ENCODE data around the gene ENPP7.
A peak's percentile ranks its signal among the peaks of the same experiment; 100 is the strongest.

The ENPP7 gene

GRCh38 chr17:79733692-79734070 is 2.9 kb downstream of the ENPP7 start:
- no peak for DNase-seq

DNA sequence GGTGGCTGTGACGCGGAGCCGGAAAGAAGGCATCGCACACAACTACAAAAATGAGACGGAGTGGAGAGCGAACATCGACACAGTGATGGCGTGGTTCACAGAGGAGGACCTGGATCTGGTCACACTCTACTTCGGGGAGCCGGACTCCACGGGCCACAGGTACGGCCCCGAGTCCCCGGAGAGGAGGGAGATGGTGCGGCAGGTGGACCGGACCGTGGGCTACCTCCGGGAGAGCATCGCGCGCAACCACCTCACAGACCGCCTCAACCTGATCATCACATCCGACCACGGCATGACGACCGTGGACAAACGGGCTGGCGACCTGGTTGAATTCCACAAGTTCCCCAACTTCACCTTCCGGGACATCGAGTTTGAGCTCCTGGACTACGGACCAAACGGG is 4.4 kb downstream of the ENPP7 start:
- no peak for DNase-seq

- DNase-seq: no peak
Measured at GRCh38 chr17:79737046-79737921, 6.5 kb downstream of the ENPP7 start.

GRCh38 chr17:79737922-79738578 is 7.3 kb downstream of the ENPP7 start:
- DNase-seq: no peak

DNA sequence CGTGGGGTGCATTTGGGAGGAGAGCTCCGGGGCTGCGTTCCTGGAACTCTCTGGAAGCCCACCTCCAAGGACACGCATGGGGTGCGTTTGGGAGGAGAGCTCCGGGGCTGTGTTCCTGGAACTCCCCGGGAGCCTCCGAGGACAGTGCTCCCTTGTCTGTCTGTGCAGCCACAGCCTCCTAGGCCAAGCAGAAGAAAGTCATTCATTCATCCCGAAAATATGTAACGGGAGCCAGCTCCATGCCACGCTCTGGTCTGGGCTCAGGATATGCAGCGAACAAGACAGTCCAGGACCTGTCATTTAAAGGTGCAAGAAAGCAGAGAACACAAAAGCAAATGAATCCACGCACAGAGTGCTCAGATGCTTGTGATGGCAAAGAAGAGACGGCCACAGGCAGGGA is 7.9 kb downstream of the ENPP7 start:
- no peak for DNase-seq

DNA sequence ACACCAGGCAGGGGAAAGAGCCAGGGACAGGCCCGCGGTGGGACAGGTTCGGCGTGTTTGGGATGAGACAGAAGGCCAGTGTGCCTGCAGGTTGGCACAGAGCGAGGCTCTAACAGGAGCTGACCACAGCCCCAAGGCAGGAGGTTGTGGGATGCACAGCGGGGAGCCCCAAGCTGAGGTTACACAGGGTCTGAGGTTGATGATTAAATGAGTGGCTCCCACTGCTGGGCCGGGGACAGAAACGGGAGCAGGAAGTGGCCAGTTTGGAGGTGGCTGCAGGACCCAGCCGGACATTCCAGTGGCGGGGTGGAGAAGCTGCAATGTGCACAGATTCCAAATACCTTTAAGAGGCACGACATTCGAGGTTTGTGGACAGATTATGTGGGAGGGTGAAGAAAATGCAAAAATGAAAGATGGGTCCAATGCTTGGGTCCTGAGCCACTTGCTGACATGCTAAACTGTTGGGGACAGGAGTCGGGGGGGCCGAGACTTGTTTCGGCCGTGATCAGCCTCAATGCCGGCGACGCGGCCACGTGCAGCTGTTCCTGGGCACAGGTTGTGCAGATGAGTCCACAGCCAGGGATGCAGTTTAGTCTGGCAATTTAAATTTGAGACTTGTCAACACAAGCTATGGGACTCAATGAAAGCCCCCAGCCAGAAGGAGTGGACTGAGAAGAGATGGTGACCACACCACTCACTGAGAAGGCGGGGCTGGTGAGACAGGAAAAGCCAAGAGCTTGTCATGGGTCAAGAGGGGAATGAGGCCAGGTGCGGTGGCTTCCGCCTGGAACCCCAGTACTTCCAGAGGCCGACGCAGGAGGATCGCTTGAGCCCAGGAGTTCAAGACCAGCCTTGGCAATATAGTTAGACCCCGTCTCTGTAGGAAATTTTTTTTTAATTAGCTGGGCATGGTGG is 8.7 kb downstream of the ENPP7 start:
- DNase-seq: no peak

DNA sequence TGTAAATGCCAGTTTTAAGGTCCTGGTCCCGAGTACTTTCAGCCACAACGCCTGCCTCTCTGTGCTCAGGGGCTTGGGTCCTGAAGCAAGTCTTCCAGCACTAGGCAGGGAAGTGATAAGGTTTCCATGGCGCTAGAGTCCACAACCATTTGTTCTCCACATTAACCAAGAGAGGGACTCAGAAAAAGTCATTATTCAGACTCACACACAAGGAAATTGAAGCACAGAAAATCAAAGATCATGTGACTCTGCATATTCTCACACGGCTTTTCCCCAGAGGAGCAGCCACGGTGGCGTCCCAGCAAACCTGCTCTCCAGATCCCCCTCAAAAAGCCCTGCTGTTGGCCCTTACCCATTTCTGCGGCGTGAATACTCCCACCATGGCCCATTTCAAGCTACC is 9.7 kb downstream of the ENPP7 start:
- DNase-seq: no peak

DNA sequence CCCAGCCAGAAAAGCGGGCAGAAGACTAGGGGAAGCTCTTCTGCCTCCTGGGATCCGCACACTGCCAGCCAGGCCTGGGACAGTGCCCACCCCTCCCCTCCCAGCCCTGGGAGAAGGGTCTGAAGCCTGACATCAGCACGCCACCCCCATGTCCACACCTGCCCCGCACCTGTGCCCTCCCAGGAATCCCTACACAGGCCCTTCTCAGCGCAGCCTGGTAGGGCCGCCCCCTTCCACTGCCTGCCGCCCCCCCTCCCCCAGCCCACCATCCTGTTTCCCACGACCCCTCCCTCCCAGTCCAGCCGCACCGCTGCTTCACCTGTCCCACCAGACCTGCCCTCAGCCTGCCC is 10.6 kb downstream of the ENPP7 start:
- DNase-seq: no peak

DNA sequence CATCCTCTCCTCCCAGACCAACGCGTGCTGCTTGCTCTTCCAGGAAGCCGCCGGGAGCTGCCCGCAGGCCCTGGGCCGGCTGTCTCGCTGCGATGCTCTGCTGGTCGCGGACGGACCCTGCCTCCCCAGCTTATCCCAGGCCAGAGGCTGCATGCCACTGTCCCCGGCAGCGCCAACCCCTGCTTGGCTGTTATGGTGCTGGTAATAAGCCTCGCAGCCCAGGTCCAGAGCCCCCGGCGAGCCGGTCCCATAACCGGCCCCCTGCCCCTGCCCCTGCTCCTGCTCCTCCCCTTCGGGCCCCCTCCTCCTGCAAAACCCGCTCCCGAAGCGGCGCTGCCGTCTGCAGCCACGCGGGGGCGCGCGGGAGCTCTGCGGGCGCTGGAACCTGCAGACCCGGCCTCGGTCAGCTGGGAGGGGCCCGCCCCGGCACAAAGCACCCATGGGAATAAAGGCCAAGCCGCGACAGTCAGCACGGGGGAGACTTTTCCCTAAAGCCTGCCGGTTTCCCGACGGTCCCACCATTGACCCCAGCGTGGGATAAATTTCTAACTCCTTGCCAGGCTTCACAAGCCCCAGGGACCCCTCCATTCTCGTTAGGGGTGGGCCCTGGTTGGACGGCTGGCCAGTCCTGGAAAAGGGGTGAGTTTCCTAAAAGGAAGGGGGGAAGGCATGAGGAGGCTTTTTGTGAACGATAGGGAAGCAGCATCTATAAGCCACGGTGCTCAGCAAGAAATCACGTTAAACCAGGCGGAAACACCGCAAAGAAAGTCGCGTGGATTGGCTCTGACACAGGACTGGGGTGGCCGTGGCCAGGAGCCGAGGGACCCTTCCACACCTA is 11.2 kb downstream of the ENPP7 start:
- peak; percentile 66 for DNase-seq

DNA sequence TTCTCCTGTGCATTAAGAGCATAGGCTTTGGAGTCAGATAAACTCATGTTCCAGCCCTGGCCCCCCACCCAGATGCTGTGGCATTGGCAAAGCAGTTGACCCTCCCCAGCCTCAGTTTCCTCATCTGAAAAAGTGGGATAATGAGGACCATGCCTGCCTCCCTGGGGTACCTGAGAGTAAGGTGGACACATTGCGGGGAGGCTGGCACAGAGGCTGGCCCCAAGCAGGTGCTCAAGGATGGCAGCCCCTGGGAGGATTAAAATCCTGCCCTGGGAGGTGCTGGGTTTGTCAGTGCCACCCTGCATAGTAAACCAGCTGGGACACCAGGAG is 11.8 kb downstream of the ENPP7 start:
- no peak for DNase-seq

- no peak for DNase-seq
Measured at GRCh38 chr17:79742951-79743476, 12.3 kb downstream of the ENPP7 start.

GRCh38 chr17:79743614-79744013 is 12.9 kb downstream of the ENPP7 start:
- DNase-seq: no peak

DNA sequence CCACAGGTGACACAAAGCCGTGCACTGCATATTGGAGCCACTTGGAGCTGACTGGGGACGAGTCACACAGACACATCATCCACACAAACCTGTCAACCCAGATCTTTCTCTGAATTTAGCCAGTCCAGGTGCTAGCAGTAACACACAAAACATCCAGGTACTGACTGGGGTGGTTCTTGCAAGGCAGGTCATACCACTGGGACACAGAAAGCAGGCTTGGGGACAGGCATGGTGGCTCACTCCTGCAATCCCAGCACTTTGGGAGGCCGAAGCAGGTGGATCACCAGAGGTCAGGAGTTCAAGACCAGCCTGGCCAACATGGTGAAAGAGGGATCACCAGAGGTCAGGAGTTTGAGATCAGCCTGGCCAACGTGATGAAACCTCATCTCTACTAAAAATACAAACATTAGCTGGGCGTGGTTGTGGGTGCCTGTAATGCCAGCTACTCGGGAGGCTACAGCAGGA is 14.9 kb downstream of the ENPP7 start:
- DNase-seq: no peak

DNA sequence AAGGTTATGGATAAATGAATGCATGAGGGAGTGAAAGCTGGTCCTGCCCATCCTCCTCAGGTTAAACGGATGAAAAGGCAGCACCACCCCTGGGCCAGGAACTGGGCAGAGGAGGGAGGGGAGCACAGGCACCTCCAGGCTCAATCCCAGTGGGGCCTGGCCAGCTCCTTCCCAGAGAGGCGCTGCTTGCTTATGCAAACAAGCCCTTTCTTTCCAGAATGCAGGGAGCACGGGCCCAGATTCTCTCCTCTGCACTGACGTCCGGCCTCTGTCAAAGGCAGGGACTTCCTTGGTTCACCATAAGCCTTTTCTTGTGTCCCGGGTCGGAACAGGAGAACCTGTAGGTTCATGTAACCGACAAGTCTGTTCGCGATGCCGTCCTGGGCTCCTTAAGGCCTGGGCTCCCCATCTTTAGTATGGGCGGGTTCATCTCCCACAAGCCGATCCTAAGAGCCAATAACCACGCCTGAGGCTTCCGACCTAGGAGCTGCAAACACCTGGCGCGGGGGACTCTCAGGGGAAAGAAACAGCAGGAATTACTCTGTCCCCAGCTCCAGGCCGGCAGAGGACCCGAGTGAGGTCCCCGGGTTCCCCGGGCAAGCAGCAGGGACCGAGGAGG is 16.3 kb downstream of the ENPP7 start:
- DNase-seq: no peak

- DNase-seq: no peak
Measured at GRCh38 chr17:79747508-79748294, 17.0 kb downstream of the ENPP7 start.

- no peak for DNase-seq
Measured at GRCh38 chr17:79748295-79749099, 17.8 kb downstream of the ENPP7 start.

- no peak for DNase-seq
Measured at GRCh38 chr17:79749156-79749815, 18.5 kb downstream of the ENPP7 start.

DNA sequence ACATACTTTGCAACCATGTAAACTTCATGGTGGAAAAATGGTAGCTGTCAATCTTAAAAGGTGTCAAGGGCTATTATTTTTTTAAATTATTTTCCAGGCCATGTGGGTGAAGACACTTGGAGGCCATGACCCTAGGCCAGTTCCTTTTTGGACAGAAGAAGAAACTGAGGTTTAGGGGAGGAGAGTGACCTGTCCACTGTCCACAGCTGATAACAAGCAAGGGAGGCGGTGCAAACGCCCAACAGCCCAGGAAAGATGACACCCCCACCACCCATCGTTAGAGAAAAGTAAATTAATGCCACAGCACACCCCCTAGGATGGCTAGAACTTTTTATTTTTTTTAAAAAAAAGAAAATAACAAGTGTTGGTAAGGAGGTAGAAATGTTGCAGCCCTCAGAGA is 19.2 kb downstream of the ENPP7 start:
- DNase-seq: no peak

Data from stimulated activated CD4-positive, alpha-beta T cell treated with anti-CD3 and anti-CD28 coated beads, Interleukin-1b, Interleukin-23, amount 100 ng/mL, for 48 hours (primary cell).